ENCODE results near the gene VPS13A. TPM values are rescaled to one million over a fixed set of nuclear protein-coding genes. Genes with fewer than 3 reads are reported as not detected.

The VPS13A gene
- total and polyA plus RNA-seq, 9 of the 15 experiments (the other 6 are each of a cell fraction or from before 2014, with no cell fraction given): 5.6 to 29.9 (median 14.7) TPM

DNA sequence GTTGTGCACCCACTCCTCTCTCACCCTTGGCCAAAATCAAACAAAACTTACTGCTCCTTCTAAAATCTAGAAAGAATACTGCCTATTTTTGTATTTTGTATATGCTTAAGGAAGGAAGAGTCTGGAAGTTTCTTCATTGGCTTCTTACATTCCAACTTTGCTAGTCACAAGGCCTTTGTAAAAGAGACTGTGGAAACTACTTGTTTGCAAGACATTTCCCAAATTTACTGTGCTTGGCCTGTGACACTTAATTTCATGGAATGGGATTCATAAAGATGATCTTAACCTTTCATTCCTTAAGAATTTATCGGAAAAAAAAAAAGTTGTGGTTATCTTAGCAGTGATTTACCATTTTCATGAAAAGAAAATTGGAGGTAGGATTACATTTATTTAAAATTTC, 208.9 kb downstream of the VPS13A start (continued):
- TF ChIP-seq POLR3A (IDR thresholded peaks at IDR 0.05; ENCODE audit: borderline replicate concordance, extremely low read depth, insufficient read depth, insufficient read length) (no peak), ZNF197 (CRISPR knock-in tag; IDR thresholded peaks at IDR 0.05; ENCODE audit: low read depth) (no peak), POLR2A (conservative IDR thresholded peaks at IDR 0.05) (no peak), CEBPG (CRISPR knock-in tag; IDR thresholded peaks at IDR 0.05) (no peak), CEBPG (tag; conservative IDR thresholded peaks at IDR 0.05 in 1 of 2, IDR thresholded peaks at IDR 0.05 in 1 of 2) (no peak), ZNF431 (CRISPR knock-in tag; IDR thresholded peaks at IDR 0.05) (no peak), ZNF507 (tag; conservative IDR thresholded peaks at IDR 0.05) (no peak), SETDB1 (IDR thresholded peaks at IDR 0.05; ENCODE audit: low read length) (no peak)

DNA sequence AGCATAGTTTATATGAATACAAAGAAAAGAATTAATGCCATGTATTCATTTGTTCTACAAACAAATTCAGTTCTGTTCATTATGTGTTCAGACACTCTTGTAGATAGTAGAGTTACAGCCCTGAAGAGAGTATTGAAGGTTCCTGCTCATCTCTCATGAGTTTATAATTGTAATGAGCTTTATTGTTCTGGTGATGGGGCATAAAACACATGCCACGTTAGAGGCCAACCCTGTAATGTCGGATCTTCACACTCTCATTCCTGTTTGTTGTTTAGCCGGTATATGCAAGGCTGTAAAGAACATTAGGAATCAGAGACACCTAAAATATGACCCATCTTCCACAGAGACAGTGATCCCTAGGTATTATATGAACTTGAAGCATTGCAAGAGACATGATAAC, 214.5 kb downstream of the VPS13A start:
- H3K27ac ChIP-seq (ENCODE audit: extremely low read depth, low read depth, low read length): no peak overlapping the region
- H3K4me2 ChIP-seq (ENCODE audit: insufficient read depth, low read length): no peak overlapping the region
- DNase-seq (ENCODE audit: extremely low read depth in 1 of 4, low spot score in 3 of 4): no peak
- H4K20me1 ChIP-seq (replicated peaks; ENCODE audit: control insufficient read depth, insufficient read depth, low read length): no peaks in the 10 kb centered on the region
- no peaks in the 10 kb centered on the region for H3K27me3 ChIP-seq (ENCODE audit: control insufficient read depth in 2 of 2, insufficient read depth in 2 of 2, low read length in 2 of 2)
- H2AFZ ChIP-seq (ENCODE audit: low read depth, low read length): no peak overlapping the region
- no TSS peak for BruUV-seq (replicated peaks)
- no peak overlapping the region for H3K4me3 ChIP-seq
- H3K9me3 ChIP-seq (replicated peaks; ENCODE audit: control insufficient read depth, insufficient read depth, low read depth, low read length): no peaks in the 10 kb centered on the region; the same call in 1 of the 2 replicates
- no peaks in the 10 kb centered on the region; a peak in 2 of 5 replicates for H3K4me1 ChIP-seq (replicated peaks in 1 of 2; ENCODE audit: control insufficient read depth in 2 of 2, insufficient read depth in 2 of 2, low read length in 2 of 2)
- POLR2A ChIA-PET: no interaction called here
- intact Hi-C loops (cut with micrococcal nuclease) (no loop called here), in situ Hi-C loops (cut with MboI) (no loop called here)
- 78% methylated on average over 3 of the region's 3 CpGs for WGBS (ENCODE audit: insufficient coverage, low coverage, missing lambda C conversion rate)
- no peaks in the 10 kb centered on the region for H3K79me2 ChIP-seq (ENCODE audit: control insufficient read depth, insufficient read depth, low read length)
- CTCF ChIA-PET (ENCODE audit: low intra/inter-chr PET ratio): no interaction called here
- H3K9me1 ChIP-seq (ENCODE audit: control insufficient read depth, insufficient read depth, low read length): no peaks in the 10 kb centered on the region
- 0 out of 3 replicates have a peak, but pooled peaks cover 3% of the 10 kb centered on the region for H3K36me3 ChIP-seq (ENCODE audit: control insufficient read depth, insufficient read depth, low read length)
- H3K9ac ChIP-seq (ENCODE audit: insufficient read depth in 1 of 2, low read depth in 2 of 2, low read length in 2 of 2): no peak overlapping the region
- no peak for ATAC-seq
- FAIRE-seq: no peak
- TF ChIP-seq EP300 (IDR thresholded peaks at IDR 0.05; ENCODE audit: low read length) (no peak), GTF2F1 (IDR thresholded peaks at IDR 0.05; ENCODE audit: low read depth, low read length) (no peak), MTA3 (IDR thresholded peaks at IDR 0.05; ENCODE audit: borderline replicate concordance) (no peak), BHLHE40 (IDR thresholded peaks at IDR 0.05; ENCODE audit: low read length) (no peak), BRCA1 (IDR thresholded peaks at IDR 0.05) (no peak), BRCA1 (CRISPR knock-in tag; IDR thresholded peaks at IDR 0.05) (no peak), CEBPG (CRISPR knock-in tag; IDR thresholded peaks at IDR 0.05) (no peak), CEBPG (tag; conservative IDR thresholded peaks at IDR 0.05 in 1 of 2, IDR thresholded peaks at IDR 0.05 in 1 of 2) (no peak), MTA2 (IDR thresholded peaks at IDR 0.05; ENCODE audit: low read depth) (no peak)

Measured in K562 (cell line).